ENCODE data around the gene IGF1R.

DNA sequence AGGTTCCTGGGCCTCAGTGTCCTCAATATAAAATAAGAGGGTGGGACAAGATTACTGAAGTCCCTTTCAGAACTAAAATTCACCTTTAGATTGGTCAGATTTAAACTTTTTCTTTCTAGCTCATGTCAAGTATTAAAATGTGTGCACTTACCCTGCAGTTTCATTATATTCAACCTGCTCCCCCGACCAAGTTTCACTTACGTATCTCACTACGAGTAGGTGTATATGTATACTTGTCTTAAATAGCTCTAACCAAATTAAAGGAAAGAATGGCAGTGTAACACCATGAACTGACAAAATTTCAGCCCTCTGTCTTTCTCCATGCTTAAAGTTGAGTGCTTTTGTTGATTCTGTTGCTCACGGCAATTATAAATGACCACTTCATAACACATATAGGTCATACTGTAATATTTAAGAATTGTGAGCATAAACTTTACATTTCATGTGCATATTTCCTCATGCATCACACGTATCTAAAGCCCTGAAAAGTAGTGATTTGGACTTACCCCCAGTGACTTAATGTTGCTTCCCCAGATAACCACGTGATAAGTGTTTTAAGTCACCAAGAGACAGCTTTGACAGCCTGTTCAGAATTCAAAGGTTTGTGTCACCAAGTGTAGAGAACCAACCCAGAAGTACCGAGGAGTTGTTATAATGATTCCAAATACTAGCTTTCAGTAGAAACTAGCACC lies 289.2 kb downstream of the IGF1R start:
- TF ChIP-seq, protein P1, sequence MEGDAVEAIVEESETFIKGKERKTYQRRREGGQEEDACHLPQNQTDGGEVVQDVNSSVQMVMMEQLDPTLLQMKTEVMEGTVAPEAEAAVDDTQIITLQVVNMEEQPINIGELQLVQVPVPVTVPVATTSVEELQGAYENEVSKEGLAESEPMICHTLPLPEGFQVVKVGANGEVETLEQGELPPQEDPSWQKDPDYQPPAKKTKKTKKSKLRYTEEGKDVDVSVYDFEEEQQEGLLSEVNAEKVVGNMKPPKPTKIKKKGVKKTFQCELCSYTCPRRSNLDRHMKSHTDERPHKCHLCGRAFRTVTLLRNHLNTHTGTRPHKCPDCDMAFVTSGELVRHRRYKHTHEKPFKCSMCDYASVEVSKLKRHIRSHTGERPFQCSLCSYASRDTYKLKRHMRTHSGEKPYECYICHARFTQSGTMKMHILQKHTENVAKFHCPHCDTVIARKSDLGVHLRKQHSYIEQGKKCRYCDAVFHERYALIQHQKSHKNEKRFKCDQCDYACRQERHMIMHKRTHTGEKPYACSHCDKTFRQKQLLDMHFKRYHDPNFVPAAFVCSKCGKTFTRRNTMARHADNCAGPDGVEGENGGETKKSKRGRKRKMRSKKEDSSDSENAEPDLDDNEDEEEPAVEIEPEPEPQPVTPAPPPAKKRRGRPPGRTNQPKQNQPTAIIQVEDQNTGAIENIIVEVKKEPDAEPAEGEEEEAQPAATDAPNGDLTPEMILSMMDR (IDR thresholded peaks at IDR 0.05; ENCODE audit: insufficient read depth, low read length), result no peak
- TF ChIP-seq REST (IDR thresholded peaks at IDR 0.05; ENCODE audit: insufficient replicate concordance, low read depth), result no peak
- no peak for TF ChIP-seq POLR2AphosphoS5 (IDR thresholded peaks at IDR 0.05; ENCODE audit: low read depth)
- no peak for TF ChIP-seq GABPA (IDR thresholded peaks at IDR 0.05; ENCODE audit: low read depth)
